Activated gamma-delta T cell (primary cell): ENCODE results near the gene LRRC57.
A peak's percentile ranks its signal among the peaks of the same experiment; 100 is the strongest.

ENCODE experiments used
- DNase-seq: peaks from one replicate; lab custom pipeline; 2025; lab: John Stamatoyannopoulos, UW

LRRC57 gene

DNA sequence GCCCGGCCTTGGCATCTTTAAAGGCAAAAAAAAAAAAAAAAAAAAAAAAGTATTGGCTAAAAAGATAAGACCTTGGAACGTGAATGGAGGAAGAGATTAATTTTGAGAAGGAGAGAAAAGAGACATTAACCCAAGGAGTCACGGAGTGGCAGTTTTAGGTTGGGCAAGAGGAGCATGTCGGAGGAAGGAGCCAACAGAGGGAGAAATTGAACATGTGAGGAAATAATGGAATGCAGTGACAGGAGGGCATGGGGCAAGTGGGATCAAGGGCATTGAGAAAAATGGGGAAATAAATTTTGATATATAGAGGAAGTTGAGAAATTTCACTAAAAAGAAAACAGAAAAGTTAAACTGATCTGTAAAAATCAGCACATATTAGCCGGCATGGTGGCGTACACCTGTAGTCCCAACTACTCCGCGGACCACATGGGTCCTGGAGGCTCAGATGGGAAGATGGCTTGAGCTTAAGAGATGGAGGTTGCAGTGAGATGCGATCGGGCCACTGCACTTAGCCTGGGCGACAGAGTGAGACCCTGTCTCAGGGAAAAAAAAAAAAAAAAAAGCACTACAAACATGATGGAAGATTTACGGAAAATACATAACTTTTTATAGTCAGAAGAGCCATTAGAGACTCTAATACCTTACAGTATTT is 1.3 kb upstream of the LRRC57 start:
- no peak for DNase-seq

DNA sequence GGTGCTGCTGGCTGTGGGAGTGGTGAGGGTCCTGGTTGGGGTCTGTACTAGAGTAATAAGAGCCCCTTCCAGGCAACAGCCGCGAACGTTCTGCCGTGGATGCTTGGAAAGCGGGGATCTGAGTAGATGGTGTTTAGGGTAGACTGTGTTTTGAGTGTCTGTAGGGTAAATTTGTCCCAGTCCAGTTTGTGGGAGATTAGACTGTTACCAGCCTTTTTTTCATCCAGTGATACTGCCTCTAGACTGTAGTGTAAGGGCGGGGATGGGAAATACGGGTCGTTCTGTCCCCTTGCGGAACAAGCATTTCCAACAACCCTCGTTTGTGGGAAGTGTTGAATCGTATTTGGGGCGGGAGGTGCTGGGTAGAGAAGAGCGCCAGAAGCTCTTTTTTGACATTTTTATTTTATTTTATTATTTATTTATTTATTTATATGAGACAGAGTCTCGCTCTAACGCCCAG is 469 bp upstream of the LRRC57 start:
- DNase-seq: no peak

DNA sequence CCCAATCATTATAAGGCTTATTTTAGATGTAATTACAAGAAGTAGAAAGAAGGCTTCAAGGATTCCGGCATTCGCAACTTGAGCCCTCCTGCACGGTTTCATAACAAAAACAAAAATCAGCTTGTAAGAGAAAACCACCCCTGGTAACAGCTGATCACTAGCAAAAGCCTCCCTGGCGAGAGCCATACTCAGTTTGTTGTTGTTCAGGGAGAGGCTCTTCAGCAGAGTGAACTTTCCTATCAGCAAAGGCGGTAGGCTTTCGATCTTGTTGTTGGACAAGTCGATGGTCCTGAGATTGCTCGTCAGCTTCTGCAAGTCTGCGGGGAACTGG is 710 bp downstream of the LRRC57 start:
- no peak for DNase-seq

DNA sequence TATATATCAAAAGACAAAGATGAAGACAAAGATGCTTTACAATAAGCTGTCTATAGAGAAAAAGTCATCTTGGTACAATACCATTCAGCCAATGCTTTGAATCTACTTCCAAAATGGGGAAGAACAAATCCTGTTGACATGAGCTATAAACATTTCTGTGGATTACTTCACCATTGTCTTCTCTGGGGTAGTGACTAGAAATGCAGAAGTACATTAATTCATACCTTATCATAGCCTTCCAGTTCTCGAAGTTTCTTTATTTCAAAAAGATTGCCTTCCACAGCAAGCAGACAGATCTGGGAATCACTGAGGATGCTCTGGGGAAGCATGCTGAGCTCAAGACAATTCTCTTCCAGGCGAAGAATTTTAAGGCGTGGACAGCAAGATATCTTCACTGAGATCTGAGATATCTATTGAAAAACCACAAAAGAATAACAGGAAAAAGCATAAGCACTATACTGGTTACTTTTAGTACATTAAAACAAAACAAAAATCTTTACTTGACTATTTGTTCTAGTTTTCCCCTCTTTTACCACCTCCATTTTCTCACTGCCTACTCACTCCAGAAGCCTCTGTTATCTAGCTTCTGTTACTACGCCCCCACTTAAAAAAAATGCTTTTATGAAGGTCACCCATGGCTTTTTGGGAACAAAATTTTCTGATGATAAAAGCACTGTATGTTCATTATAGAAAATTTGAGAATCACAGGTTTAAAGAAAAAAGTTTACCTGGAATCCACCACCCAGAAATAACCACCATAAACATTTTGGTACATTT is 3.6 kb downstream of the LRRC57 start:
- DNase-seq: no peak

DNA sequence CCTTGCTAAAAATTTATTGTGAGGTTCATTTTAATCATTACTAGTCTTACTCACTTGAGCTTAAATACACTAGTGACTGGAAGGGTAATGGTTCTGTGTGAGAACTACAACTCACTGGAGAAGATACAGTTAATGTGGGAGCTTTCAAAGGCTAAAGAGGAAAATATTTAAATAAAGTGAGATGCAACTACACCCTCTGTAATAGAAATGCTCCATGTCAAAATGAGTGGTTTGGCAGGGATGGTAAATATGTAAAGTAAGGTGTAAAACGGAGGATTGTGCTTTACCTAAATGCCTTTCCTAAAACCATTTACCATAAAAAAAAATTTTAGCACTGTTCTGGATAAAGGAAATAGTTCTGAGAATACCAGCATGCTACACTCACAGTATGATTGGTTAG is 15.3 kb downstream of the LRRC57 start:
- DNase-seq: no peak

DNA sequence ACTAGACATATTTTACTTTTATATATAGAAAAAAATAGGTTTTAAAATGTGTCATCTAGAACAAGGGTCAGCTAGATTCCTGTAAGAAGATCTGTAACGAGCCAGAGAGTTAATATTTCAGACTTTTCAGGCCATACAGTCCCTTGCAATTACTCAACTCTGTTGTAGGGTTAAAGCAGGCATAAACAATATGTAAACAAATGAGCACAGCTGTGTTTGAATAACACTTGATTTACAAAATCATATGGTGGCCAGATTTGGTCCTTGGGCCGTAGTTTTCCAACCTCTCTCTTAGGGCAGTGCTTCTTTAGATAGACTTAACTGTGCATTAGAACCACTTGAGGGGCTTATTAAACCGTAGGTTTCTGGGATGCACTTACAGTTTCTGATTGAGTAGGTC is 19.6 kb downstream of the LRRC57 start:
- no peak for DNase-seq

DNA sequence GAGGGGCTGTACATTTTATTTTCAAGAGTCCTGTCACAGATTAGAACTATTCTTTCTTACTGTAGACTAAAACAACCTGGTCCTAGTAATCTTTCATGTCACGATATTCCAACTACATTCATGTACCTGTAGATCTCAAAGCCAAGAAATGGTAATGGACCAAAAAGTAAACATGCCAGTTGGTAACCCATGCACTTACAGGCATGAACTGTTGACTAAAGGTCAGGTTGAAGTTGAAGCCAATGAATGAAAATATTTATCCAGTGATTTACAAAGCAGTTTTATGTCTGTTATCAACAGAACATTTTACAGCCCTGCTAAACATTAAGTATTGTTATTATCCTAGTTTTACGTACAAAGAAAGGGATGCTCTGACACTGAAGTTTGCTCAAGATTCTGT is 25.3 kb downstream of the LRRC57 start:
- DNase-seq: no peak

DNA sequence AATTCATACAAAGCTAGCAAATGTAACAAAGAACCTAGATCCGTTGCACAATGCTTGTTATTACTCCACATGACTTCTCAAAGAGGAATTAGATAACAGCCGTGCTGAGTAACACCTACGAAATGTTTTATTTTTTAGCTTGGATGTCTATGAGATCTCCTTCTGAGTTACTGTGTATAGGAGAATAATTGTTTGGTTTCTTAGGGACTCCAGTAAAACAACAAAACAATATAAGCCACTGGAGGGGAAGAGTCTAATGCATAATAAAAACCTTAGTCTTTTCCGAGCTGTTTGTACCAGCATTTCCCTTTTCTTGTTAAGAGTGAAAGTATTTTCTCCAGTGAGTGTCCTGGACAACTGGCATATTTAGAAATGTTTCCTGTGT is 37.6 kb downstream of the LRRC57 start:
- no peak for DNase-seq

DNA sequence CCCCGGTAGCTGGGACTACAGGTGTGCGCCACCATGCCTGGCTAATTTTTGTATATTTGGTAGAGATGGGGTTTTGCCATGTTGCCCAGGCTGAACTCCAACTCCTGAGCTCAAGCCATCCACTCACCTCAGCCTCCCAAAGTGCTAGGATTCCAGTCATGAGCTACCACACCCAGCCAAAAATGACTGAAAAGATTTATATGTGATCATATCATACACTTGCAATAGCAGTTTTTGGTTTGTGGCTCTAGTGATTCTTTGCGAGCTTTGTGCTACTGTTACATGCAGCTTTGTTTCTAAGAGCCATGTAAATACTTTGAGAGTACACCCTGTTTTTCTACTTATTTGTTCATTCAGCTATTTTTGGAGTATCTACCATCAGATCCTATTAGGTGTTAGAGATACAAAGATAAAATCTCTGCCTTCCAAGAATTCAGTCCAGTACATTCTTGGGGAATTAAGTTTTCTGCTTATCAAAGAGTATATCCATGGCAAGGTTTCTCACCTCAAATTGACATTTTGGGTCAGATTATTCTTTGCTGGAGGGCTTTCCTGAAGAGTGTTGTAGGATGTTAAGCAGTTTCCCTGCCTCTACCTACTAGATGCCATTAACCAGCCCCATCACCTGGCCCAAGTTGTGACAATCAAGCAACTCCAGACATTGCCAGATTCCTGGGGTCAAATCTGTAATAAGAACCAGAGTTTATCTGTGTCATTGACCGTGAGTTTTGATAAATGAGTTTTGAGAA is 38.2 kb downstream of the LRRC57 start:
- no peak for DNase-seq

DNA sequence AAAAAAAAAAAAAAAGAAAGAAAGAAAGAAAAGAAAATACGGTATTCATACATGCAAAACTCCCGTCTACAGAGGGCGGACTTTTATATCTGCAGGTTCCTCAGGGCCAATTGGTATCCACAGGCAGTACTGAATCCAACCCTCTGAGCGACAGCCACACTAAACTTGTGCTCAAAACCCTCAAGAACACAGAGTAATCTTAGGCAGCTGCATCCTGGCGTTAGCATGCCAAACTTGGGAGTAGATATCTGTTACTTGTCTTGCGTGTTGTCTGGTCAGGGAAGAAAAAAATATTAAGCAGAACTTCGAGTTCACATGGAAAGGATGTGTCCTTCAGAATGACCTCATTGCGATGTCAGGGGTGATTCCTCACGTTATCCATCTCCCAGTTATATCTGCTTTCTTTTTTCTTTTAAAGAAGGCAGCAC is 40.3 kb downstream of the LRRC57 start:
- no peak for DNase-seq

DNA sequence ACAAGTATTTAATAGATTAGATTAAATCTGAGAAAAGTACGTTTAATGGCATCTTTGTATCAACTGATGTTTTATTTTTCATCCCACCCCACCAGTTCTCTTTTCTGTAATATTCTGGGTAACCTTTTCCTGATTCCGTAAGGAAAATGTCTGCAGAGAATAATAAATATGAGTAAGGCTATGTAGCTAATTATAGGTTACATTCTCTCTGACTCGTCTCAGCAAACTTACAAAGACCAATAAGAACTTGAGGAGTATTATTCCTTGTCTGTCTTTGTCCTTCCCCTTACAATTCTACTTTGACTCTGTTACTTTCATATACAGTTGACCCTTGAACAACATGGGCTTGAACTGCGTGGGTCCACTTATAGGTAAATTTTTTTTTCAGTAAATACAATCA is 41.1 kb downstream of the LRRC57 start:
- no peak for DNase-seq

DNA sequence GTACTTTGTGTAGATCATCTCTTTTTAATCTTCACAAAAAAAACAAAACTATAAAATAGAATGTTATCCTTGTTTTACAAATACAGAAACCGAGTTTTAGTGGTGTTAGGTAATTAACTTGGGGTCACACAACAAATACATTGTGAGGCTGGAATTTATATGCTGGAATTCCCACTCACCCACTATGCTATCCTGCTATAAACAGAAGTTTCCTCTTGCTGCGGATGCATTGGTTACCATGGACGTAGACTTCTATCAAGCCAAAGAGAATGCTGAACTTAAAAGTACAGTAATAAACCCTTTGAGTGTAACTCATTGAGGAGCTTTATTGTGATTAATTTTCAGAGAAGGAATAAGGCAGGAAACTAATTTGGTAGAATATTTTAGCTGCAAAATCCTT is 44.0 kb downstream of the LRRC57 start:
- no peak for DNase-seq

DNA sequence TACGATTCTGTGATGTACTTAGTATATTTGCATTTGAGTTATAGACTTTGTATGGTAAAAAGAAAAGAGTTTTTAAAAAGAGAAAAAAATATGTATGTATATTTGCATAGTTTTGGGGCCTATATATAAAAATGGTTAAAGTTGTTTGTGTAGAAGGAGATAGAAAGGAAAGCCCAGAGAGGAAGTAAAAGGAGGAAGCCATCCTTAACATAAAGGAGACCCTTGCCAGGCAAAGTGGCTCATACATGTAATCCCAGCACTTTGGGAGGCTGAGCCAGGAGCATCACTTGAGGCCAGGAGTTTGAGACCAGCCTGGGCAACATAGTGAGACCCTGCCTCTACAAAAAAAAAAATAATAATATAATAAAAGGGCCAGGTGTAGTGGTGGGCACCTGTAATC is 44.8 kb downstream of the LRRC57 start:
- DNase-seq: no peak

DNA sequence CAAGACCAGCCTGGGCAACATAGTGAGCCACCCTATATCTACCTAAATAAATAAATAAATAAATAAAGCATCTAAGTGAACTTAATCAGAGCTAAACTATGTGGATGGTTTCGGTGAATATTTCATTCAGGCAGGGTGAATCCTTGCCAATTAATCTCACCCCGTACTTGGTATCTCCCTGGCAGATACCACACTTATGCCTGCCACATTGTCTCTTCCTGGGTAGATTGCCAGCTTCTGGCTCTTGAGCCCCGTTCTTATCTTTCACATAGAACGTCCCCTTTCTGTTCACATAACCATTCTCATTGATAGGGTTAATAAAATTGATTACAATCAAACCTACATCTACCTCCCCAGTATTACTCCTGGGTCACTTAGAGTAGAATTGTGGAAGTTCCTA is 46.1 kb downstream of the LRRC57 start:
- no peak for DNase-seq

DNA sequence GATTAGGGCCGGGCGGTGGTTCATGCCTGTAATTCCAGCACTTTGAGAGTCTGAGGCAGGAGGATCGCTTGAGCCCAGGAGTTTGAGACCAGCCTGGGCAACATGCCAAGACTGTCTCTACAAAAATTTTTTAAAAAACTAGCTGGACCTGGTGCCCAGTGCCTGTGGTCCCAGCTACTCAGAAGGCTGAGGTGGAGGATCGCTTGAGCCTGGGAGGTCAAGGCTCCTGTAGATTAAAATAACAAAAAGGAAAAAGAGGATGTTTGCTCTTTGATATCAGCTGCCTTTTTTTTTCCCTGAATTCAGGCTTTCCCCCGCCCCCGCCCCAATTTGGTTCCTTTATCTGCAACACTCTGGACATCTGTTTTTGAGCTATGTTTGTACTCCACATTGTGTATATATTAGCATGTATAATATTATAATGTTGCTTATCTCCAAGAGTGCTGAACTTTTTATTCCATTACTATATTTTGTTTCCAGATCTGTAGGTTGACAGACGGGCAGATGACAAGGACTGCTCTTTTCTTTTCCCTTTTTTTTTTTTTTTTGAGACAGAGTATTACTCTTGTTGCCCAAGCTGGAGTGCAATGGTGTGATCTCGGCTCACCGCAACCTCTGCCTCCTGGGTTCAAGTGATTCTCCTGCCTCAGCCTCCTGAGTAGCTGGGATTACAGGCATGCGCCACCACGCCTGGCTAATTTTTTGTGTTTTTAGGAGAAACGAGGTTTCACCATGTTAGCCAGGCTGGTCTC is 48.6 kb downstream of the LRRC57 start:
- no peak for DNase-seq

DNA sequence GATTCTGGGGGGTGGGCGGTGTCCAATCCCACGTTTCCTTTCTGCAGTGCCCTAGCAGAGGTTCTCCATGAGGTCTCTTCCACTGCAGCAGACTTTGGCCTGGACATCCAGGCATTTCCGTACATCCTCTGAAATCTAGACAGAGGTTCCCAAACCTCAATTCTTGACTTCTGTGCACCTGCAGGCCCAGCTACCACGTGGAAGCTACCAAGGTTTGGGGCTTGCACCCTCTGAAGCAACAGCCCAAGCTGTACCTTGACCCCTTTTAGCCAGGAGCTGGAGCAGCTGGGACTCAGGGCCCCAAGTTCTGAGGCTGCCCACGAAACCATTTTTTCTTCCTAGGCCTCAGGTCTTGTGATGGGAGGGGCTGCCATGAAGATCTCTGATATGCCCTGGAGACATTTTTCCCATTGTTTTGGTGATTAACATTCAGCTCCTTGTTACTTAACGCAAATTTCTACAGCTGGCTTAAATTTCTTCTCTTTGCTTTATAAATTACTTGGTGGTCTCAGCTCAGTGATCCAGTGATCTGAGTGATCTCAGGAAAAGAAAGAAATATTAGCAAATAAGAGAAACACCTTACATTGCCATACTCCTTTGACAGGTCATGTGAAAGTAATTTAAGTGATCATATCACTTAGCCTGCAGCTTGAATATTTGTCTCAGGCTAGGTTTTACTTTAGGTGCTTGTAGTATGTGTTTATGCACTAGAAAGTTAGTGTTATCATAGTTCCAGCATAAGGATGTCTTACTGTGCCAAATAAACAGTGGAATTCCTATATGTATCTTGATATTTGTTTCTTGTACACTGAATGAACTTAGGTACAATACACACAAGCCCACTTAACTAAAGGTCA is 50.2 kb downstream of the LRRC57 start:
- no peak for DNase-seq

DNA sequence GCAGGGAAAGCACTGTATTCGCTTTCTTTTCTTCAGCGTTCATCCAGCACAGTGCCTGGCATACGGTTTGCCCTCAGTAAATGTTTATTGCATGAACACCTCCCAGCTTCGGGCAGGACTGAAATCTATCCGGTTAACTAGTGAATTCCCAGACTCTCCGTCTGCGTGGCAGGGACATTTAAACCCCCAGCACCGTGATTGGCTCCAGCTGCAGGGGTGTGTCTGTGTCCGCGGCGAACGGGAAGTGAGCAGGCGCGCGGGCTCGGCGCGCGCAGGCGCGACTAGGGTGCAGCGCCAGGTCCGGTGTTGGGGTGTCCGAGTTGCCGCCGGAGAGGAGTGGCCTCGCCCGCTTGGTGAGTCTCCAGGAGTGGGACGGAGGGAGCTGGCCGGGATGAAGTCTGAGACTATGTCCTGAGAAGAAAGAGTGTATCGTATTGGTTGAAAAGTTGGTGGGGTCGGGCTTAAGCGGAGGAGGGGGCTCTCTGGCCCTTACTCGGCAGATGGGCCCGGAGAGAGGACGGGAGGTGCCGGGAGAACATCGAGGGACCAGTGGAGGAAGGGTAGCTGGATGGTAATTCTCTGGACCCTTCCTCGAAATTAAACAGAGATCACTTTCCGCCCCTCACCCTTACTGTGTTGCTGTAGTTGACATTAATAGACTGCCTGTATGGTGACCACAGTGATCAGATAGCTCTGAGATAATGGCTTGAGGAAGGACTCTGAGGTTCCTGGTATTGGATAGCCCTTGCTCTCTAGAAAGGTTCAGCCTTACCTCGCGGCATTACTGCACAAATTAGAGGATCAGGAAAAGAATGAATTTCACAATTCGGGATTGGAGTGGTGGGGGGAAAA is 53.0 kb downstream of the LRRC57 start, which contains the start of gene SNAP23:
SNAP23 (plus strand) TSS at position 274 of the 852 bp plus-strand sequence. CDS start 16,213 bp downstream, outside the sequence.
- peak; percentile 69 for DNase-seq

DNA sequence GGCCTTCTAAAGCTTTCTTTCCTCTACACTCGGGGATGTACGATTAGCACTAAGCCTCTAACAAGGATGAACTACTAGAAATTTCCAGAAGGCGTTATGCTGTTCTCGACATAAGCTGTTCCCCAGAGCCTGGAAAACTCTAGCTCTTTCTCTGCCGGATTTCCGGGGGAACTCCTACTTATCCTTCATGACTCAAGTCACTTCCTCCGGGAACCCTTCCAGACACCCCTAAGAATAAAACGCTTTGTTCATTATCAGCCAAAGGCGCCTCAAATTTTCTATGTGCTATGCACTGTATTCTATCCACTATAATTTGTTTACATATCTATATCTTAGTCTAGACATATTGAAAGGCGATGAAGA is 53.6 kb downstream of the LRRC57 start:
- DNase-seq: no peak

DNA sequence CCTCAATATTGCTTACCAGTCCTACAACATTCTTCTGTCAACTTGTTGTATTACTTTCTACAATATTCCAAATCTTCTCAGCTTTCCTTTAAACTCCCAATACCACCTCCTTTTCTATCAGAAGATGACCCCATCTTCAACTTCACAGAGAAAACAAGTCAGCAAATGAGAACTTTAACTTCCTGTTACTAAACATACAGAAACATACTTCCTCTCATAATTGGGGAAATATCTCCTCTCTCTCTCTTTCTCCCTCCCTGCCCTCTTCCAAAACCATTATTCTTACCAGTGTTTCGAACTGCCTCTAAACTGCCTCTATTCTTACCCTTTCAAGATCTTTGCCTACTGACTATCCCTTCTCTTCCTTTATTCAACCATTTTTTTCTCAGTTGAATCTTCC is 54.9 kb downstream of the LRRC57 start:
- DNase-seq: no peak

DNA sequence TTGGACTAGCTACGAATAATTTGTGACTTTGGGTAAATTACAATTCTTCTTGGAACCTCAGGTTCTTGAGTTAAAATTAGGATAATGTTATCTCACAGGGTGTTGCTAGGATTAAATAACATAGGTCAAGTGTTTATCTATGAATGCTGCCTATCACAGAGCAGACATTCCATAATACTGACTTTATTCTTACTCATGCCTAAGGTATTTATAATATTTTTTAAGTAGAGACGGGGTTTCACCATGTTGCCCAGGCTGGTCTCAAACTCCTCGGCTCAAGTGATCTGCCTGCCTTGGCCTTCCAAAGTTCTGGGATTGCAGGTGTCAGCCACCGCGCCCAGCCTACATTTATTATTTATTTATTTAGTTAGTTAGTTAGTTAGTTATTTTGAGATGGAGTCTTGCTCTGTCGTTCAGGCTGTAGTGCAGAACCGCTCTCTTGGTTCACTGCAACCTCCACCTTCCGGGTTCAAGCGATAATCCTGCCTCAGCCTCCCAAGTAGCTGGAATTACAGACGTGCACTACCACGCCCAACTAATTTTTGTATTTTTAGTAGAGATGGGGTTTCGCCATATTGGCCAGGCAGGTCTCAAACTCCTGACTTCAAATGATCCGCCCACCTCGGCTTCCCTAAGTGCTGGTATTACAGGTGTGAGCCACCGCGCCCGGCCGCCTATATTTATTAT is 56.9 kb downstream of the LRRC57 start:
- DNase-seq: no peak
